Measurements from ENCODE around the gene GFAP.

Gene GFAP

DNA sequence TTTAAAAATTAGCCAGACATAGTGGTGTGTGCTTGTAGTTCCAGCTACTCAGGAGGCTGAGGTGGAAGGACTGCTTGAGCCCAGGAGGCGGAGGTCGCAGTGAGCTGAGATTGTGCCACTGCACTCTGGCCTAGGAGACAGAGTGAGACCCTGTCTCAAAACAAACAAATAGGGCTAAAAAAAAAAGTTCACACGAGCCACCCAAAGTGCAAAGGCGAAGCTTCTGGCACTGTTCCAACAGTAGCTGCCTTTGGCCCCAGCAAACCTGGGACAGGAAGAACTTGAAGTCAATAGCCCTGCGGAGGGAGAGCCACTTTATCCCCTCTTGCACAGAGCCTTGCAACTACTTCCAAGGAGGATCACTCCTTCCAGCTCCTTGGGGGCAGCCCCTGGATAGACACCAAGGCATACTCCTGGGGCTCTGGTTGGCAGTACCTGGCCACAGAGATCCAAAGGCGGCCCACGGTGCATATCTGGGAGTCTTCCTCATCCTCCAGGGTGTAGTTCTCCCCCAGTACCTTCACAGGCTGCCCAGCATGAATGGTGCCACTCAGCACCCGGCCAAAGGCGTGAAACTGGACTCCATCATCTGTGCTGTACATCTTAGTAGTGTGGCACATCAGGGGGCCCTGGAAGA lies 52.9 kb downstream of the GFAP start:
- DNase-seq (ENCODE audit: low read depth) = no peak

DNA sequence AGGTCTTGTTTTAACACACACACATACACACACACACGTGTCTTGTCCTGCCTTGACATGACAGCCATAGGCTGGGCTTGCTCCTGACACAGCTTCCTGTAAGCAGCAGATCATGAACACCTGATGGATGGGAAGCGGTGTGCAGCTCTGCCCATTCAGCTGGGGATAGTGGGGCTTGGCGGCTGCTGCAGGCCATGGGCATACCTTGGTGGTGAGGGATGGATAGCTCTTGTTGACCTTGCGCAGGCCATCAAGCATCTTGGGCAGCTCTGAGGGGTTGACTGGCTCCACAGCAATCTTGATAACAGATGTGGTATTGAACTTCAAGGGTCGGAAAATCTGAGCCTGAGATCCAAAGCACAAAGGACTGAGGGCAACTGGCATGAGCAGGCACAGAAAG lies 55.6 kb downstream of the GFAP start:
- no peak for DNase-seq (ENCODE audit: low read depth)

DNA sequence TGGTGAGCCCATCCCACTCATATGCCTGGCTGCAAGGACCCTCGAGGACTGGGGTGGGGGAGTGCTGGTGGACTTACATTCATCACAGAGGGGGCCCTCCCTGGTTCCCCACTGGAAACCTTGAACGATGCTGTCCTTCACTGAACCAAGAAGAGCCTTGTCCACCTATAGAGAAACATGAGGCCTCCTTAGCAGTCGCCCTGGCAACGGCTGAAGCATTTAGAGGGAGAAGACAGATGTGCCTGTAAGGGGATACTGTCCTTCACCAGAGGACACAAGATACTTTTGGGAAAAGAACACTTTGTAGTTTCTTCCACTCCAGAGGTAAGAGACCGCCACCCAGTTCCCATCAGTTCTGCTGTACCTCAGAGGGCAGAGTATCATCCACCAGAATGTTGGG lies 61.1 kb downstream of the GFAP start:
- no peak for DNase-seq (ENCODE audit: low read depth)
